ENCODE measurements around the gene HK2.
"Not testable (repeated sequence)": the region's sequence is repeated elsewhere in the genome, so short reads cannot be mapped to it uniquely, and the experiment has no call there.

The HK2 gene

DNA sequence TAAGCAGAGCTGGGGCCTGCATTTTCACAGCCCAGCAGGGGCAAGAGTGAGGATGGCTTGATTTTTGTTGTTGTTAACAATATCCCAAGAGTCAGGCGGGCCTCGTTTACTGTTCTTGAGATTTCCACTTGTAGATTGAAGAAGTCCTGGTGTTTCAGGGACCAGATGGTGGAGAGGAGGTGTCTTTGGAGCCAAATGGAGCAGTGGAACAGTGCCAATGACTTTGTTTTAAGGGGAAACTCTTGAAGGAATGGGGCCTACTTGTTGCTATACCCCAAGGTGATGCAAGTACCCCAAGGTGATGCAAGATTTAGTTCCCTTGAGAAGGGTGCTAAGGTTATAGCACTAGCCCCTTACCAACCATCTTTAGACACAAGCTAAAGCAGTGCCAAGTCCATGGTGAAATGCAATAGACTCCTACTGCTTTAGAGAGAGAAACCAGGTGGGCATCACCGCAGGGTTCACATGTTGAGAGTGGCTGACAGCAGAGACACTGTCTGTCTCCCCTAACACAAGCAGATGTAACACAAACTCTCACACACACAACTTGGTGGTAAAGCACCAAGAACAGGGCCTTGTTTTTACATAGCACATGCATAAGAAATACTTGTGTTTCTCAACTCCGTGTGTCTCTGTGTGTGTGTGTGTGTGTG is 44.0 kb downstream of the HK2 start:
- no peak for DNase-seq

DNA sequence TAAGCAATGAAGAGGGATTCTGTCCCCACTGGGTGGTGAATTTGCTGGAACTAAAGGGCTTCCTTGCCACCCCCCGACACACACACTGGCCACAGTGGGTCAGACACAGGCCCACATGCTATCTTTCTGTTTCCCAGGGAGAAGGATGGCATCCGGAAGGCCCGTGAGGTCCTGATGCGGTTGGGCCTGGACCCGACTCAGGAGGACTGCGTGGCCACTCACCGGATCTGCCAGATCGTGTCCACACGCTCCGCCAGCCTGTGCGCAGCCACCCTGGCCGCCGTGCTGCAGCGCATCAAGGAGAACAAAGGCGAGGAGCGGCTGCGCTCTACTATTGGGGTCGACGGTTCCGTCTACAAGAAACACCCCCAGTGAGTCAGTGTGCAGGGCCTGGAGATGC is 44.6 kb downstream of the HK2 start:
- no peak for DNase-seq

GRCh38 chr2:74880054-74880728 is 46.3 kb downstream of the HK2 start:
- no peak for DNase-seq

DNA sequence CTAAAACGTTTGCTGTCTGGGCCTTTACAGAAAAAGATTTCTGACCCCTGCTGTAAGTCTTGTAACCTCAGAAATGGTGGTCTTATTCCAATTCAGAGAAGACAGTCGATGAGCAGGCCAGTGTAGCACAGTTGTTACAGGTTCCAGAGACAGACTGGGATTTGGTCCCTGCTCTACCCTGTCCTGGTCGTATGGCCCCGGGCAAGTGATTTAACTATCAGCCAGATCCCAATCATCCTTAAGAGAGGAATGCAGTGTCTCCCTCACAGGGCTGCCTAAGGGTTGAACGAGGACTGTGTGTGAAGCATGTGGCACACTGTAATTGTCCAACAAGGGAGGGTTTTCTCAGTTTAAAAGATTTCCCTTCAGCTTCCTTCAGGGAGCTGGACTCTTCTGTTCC is 47.2 kb downstream of the HK2 start:
- DNase-seq, result no peak

GRCh38 chr2:74881626-74882298 is 47.8 kb downstream of the HK2 start:
- DNase-seq, result no peak

DNA sequence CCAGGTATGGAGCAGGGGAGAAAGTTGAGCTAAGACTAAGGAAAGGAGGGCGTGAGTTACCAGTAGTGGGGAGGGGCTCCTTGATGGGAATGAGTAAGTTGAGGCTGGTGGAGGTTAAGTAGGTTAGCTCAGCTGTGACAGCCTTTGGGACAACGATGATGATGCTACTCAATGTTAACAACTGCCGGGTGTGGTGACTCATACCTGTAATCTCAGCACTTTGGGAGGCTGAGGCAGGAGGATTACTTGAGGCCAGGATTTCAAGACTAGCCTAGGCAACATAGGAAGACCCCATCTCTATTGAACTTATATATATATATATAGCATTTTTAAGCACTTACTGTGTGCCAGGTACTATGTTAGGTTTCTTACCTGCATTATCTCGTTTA is 48.4 kb downstream of the HK2 start:
- DNase-seq, result no peak

DNA sequence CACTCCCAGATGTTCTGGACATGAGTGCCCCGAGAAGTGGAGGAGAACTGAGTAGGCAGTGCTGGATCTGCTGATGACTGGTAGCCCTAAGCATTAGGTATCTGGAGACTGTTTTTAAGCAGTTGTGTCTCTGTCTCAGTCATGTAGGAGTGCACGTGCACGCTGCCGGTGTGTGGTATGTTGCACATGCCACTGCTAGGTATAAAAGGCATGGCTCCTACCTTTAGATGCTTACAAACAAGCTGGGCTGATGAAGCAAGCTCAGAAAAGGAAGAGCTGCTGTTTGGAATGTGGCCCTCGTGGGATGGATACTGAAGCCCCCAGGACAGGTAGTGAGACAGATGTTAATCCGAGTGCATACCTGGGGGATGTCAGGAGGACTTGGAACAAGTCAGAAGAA is 49.1 kb downstream of the HK2 start:
- no peak for DNase-seq

- DNase-seq, result no peak
These were observed 50.3 kb downstream of the HK2 start for GRCh38 chr2:74884118-74884762.

DNA sequence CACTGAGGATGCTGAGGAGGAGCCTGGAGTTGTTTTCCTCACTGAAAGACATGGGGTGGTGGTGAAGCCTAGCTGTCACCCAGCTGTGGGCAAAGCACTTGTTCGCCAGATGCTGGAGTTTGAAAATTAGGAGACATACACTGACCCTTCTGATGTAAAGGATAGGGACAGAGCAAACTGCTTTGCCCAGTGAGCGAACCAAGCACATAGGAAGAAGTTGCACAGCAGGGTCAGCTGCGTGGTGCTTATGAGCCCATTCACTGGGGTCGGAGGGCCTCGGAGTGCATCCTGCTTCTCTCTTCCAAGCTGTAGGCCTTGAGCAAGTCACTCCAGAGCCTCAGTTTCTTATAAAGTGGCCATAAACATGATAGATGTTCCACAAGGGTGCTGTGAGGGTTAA is 50.9 kb downstream of the HK2 start:
- DNase-seq, result no peak

- no peak for DNase-seq
These were observed 52.3 kb downstream of the HK2 start for GRCh38 chr2:74886251-74886650.

- DNase-seq, result peak in 1 of 5 experiments; percentile 11
These were observed 52.9 kb downstream of the HK2 start for GRCh38 chr2:74886811-74887210.

DNA sequence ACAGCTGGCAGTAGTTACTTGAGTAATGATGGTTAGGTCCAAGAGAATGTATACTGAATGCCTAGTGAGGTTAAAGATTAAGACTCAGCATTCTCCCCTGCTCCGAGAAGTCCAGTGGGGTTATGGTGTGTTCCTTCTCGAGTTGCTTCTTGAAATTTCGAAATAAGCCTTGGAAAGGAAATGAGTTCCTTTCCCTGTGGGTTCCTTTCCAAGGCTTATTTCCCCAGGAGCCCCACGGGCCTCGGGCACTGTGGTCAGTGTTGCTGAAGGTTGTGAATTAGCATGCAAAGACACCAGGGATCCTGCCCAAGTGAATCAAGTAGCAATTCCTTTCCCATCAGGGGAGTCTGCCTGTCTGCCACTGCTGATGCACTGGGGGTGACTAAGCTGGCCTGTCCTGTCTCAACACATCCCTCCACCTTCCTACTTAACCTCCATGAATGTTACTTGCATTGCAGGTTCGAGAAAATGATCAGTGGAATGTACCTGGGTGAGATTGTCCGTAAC is 53.6 kb downstream of the HK2 start:
- no peak for DNase-seq

DNA sequence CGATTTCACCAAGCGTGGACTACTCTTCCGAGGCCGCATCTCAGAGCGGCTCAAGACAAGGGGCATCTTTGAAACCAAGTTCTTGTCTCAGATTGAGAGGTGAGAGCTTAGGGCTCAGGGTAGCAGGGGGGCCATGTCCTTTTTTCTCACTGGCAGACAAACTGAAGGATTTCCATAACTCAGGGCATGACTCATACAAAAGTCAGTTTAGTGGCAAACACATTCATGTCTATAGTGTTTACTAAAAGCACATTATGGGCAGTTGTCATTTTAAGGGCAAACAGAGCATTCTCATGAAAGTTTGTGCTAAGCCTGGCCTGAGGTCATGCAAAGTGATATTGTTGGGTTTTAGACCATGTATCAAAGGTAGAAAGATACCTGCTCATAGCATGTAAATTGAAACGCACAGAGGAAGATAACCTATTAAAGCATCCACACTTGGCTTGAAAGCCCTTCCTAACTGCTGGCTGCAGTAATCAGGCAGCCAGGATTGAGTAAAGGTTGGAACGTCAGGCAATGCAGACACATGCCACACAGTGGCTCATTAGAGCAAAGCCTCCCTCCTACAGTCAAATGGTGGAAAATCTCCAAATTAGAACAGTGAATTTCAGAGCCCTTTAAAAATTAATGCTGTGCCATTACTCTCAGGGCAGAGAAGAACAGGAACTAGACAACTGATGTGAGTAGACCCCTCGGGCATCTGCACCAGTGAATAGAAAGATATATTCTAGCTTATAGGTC is 54.2 kb downstream of the HK2 start:
- DNase-seq, result no peak

DNA sequence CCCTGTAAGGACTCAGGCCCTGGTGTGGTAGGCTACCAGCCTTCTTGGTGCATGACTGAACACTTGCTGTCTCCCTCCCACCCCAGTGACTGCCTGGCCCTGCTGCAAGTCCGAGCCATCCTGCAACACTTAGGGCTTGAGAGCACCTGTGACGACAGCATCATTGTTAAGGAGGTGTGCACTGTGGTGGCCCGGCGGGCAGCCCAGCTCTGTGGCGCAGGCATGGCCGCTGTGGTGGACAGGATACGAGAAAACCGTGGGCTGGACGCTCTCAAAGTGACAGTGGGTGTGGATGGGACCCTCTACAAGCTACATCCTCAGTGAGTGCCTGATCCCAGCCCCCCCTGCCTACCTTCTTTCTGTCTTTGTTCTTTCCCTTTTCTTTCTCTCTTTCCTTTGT is 55.2 kb downstream of the HK2 start:
- no peak for DNase-seq

GRCh38 chr2:74890711-74891110 is 56.8 kb downstream of the HK2 start:
- no peak for DNase-seq

DNA sequence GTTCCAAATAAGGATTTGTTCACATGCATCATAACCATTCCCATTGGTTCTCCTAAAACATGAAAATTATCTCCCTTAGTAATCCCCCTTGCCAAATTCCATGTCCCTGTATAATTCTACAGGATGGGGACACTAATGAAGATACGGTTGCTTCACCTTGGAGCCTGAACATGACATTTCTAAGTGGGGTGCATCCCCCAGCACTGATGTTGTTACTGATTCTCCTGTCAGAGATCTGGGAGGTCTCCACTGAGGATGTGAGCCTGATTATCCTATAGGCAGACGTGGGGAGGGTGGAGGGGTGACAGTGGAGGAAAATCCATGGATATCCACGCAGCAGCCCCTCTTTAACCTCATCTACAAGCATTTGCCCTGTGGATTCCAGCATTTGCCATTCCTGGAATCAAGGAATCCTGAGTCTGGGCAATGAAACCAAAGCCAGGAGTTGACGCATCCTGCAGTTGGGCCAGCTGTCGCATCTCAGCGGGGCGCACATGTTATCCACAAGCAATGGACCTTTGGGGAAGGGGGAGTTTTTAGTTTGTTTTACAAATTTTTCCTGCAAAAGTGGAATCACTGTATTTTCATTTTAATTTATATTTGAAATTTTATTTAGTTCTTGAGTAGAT is 57.3 kb downstream of the HK2 start:
- DNase-seq, result no peak

GRCh38 chr2:74891816-74892215 is 57.9 kb downstream of the HK2 start:
- DNase-seq, result not testable (repeated sequence)

- DNase-seq, result no peak
These were observed 58.7 kb downstream of the HK2 start for GRCh38 chr2:74892609-74893008.

GRCh38 chr2:74893332-74893731 is 59.4 kb downstream of the HK2 start:
- DNase-seq, result no peak

DNA sequence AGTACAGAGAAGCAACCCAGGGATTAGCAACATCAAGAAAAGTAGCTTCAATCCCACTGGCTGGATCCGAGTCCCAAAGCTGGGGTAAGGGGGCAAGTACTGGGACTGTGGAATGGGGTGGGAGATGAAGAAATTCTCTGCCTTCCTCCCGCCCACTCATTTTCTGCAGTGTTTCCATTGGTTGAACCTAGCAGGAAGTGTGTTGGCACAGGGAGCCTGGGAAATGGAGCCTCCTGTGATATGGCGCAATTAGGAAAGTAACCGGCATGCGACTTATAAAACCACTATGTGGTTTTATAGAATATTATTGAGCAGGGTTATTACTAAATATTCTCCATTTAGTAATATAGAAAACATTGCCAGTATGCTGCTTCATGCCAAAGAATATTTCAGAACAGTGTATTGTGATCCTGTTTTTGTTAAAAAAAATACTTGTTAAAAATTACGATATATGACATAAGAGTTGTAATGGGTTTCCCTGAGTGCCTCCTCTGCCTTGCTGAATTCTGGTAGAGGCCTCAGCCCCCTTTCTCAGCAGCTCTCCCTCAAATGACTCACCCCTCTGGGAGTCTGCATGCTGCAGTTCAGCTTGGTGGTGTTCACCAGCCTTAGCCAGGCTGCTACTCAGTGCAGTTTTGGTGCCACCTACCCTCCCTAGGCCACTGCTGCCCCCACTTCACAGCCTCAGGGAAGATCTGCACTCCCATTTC is 60.5 kb downstream of the HK2 start:
- DNase-seq, result no peak

GRCh38 chr2:74895001-74895400 is 61.1 kb downstream of the HK2 start:
- no peak for DNase-seq

DNA sequence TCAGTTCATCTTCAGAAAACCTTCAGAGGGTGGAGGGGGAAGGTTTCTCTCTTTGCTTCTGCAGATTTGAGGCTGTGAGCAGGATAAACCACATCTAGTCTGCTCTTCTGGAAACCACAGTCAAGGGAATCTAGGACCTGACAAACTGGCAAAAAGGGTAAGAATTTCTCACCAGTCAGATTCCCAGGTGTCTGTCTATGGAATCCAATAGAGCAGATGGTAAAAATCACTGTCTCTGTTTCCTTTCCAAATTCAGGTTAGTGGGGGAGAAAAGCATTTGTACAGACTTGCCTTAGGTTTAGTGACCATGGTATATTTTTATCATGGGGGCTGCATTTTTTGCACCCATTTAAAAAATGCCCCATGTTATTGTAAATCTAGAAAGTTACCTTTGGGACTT is 62.3 kb downstream of the HK2 start:
- DNase-seq, result no peak
